ENCODE measurements around the gene PACRGL.
"Not testable (repeated sequence)": the region's sequence is repeated elsewhere in the genome, so short reads cannot be mapped to it uniquely, and the experiment has no call there.

PACRGL gene

GRCh38 chr4:20723463-20723862, 23.2 kb downstream of the PACRGL start:
- DNase-seq (ENCODE audit: low read depth in 2 of 2) = no peak

- DNase-seq (ENCODE audit: low read depth in 2 of 2) = no peak
Measured at GRCh38 chr4:20724915-20725314, 24.7 kb downstream of the PACRGL start.

- DNase-seq (ENCODE audit: low read depth in 2 of 2) = no peak
Measured at GRCh38 chr4:20735931-20736330, 35.7 kb downstream of the PACRGL start.

- not testable (repeated sequence) for DNase-seq (ENCODE audit: low read depth in 2 of 2)
Measured at GRCh38 chr4:20746000-20746399, 45.7 kb downstream of the PACRGL start.

- DNase-seq (ENCODE audit: low read depth in 2 of 2) = no peak
Measured at GRCh38 chr4:20752641-20753040, 52.4 kb downstream of the PACRGL start.

GRCh38 chr4:20754036-20754435, 53.8 kb downstream of the PACRGL start:
- no peak for DNase-seq (ENCODE audit: low read depth in 2 of 2)

GRCh38 chr4:20760053-20760452, 59.8 kb downstream of the PACRGL start:
- no peak for DNase-seq (ENCODE audit: low read depth in 2 of 2)

GRCh38 chr4:20761382-20761781, 61.1 kb downstream of the PACRGL start:
- no peak for DNase-seq (ENCODE audit: low read depth in 2 of 2)

GRCh38 chr4:20761826-20762225, 61.6 kb downstream of the PACRGL start:
- DNase-seq (ENCODE audit: low read depth in 2 of 2) = no peak

- DNase-seq (ENCODE audit: low read depth in 2 of 2) = no peak
Measured at GRCh38 chr4:20764366-20764992, 64.2 kb downstream of the PACRGL start.

GRCh38 chr4:20773144-20773997, 73.1 kb downstream of the PACRGL start:
- DNase-seq (ENCODE audit: low read depth in 2 of 2) = no peak

- DNase-seq (ENCODE audit: low read depth in 2 of 2) = no peak
Measured at GRCh38 chr4:20778896-20779295, 78.6 kb downstream of the PACRGL start.

- not testable (repeated sequence) for DNase-seq (ENCODE audit: low read depth in 2 of 2)
Measured at GRCh38 chr4:20783134-20783533, 82.9 kb downstream of the PACRGL start.

- no peak for DNase-seq (ENCODE audit: low read depth in 2 of 2)
Measured at GRCh38 chr4:20787940-20788665, 87.8 kb downstream of the PACRGL start.

Data from stimulated activated CD8-positive, alpha-beta memory T cell treated with anti-CD3 and anti-CD28 coated beads, Interleukin-7, amount 100 ng/mL, for 1 hour (primary cell).